ENCODE measurements around the gene CHRD.

The CHRD gene

GRCh38 chr3:184439096-184439495 is 59.2 kb downstream of the CHRD start:
- H2AFZ ChIP-seq (ENCODE audit: low read depth, low read length): no peak overlapping the region
- no peaks in the 10 kb centered on the region for H3K27me3 ChIP-seq (ENCODE audit: insufficient read depth, low read length, poor library complexity)
- H4K20me1 ChIP-seq (ENCODE audit: insufficient read depth, low read length): no peaks in the 10 kb centered on the region
- H3K9me3 ChIP-seq (ENCODE audit: insufficient read depth, low read length, severe bottlenecking): peaks cover 4% of the 10 kb centered on the region
- DNase-seq (no peak), ATAC-seq (ENCODE audit: insufficient read depth, low read depth) (no peak)
- no peaks in the 10 kb centered on the region for H3K36me3 ChIP-seq (ENCODE audit: insufficient read depth, low read length)
- H3K79me2 ChIP-seq (ENCODE audit: insufficient read depth, low read length): no peaks in the 10 kb centered on the region
- no peak overlapping the region for H3K27ac ChIP-seq (ENCODE audit: low read length)
- H3K4me2 ChIP-seq (ENCODE audit: insufficient read depth, low read length): no peak overlapping the region
- H3K9ac ChIP-seq (ENCODE audit: low read depth, low read length): no peak overlapping the region
- H3K4me3 ChIP-seq (ENCODE audit: low read depth in 1 of 2, low read length in 2 of 2): no peak overlapping the region
- TF ChIP-seq CTCF (IDR thresholded peaks at IDR 0.05; ENCODE audit: borderline replicate concordance, extremely low read depth, low read length, poor library complexity, severe bottlenecking) (no peak), EZH2 (IDR thresholded peaks at IDR 0.05; ENCODE audit: borderline replicate concordance, low read depth, low read length, severe bottlenecking) (no peak)
- no peaks in the 10 kb centered on the region for H3K4me1 ChIP-seq (ENCODE audit: insufficient read depth, low read length)
